Activated gamma-delta T cell treated with anti-CD3 and anti-CD28 coated beads, Interleukin-2, amount 50 U/mL, for 16 hours (primary cell): ENCODE data around the gene BRI3.

ENCODE experiments used
- DNase-seq: peaks from one replicate; pipeline ENCODE4 v3.0.0-alpha.2; 2020; ENCODE audit warnings: low read depth

BRI3 gene

DNA sequence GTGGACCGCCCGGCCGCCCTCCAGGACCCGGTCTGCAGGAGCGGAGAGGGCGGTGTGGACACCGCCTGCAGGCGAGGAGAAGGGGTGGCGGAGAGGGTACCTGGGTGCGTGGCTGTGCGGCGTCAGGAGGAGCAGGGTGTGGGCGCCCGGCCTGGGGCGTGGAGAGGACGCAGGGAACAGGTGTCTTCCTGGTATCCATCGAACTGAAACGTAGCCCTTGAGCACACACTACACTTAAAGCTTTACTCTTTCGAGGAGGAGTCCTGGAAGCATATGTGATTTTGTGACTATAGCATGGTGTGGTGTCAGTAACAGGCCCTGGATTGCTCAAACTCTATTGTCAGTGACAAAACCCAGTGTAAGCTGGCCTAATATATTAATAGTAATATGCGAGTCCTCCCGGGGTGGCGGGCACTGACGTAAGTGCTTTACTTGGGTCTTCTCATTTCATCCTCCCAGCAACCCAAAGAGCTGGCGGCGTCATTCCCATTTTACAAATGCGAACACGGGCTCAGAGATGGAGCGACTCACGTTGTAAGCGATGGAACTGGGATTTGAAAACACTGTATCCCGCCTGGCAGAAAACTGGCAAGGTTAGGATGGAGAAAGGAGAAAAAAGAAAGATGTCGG is 28.9 kb upstream of the BRI3 start:
- no peak for DNase-seq

DNA sequence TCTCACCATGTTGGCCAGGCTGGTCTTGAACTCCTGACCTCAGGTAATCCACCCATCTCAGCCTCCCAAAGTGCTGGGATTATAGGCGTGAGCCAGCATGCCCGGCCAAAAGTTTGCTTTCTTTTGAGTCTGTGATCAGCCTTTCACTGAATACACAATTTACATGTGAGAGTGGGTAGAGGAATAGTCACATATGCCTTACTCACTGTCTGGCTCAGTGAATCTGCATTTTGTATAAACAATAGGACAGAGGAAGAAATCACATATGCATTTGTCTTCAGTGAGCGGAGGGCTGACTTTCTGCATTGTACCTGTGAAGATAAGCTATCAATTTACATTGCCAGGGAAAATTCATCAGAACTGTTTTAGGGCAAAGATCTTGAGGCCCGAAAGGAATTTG is 27.0 kb upstream of the BRI3 start:
- DNase-seq: no peak

DNA sequence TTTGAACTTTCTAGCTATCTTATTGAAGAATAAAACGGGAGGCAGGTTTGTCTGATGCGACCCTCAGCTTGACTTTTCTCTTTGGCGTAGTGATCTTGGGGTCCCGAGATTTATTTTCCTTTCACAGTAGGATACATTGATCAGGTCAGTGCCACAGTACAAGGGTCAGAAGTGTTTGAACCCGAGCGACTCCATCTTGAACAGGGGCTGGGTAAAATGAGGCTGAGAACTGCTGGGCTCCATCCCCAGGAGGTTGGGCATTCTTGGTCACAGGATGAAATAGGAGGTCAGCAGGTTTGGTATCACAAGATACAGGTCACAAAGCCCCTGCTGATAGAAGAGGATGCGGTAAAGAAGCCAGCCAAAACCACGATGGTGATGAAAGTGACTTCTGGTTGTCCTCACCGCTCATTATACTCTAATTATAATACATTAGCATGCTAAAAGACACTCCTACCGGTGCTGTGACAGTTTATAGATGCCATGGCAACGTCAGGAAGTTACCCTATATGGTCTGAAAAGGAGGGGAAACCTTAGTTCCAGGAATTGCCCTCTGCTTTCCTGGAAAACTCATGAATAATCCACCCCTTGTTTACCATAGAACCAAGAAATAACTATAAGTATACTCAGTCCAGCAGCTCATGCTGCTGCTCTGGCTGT is 26.4 kb upstream of the BRI3 start:
- DNase-seq: no peak

DNA sequence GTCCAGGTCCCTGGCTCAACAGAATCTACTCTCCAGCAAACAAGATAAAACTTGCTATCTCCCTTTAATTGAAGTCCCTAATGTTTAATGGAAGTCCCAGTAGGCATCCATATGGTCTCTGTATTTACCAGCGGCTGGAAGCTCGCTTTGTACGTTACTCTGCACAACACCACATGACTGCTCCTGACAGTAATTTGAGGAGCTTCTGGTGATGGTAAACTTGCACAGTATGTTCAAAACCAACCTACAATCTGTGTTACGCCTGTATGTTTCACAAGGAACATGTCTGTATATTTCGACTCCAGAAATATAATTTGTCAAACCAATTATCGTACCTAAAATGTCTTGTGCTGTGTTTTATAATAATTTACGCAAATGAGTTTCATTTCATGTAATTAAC is 25.1 kb upstream of the BRI3 start:
- DNase-seq: no peak

DNA sequence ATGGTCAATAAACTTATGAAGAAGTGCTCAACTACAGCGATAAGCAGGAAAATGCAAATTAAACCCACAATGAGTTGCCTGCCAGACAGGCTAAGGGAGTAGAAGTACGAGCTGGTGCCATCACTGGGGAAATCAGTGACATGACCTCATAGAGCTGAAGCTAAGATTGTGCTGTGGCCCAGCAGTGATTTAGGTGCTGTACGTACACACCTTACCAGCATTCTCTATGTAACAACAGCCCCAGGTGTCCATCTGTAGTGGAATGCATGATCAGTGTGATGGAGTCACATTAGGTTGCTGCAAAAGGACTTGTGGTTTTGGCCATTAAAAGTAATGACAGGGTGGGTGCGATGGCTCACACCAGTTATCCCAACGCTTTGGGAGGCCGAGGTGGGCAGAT is 23.8 kb upstream of the BRI3 start:
- no peak for DNase-seq

DNA sequence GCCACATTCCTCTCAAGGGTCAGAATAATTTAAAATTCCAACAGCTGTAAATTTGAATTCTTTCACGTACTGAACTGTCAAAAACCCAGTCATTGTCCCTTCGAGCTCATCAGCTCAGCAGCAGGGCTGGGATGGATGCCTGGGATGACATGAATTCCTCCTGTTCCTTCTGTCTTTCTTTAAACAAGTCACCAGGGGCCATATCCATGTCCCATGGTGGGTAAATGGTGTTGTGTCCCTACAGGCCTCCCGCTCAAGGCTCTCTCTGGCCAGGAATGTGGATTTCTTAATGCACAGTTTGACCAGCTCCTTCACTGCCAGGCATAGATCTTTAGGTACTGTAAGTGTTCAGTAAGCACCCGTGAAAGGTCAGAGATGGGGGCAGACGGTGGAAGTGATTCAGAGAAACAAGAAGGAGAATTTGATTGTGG is 15.6 kb upstream of the BRI3 start:
- no peak for DNase-seq

DNA sequence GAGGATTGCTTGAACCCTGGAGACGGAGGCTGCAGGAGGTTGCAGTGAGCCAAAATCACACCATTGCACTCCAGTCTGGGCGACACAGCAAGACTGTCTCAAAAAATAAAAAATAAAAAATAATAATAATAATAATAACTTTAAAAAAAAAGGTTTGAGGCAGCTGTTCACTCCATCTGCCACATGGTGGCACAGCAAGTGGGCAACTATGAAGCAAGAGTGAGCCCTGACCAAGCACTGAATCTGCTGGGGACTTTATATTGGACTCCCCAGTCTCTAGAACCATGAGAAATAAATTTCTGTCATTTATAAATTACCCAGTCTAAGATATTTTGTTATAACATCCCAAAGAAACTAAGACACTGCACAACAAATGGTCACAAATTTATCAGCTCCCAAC is 14.6 kb upstream of the BRI3 start:
- DNase-seq: no peak

DNA sequence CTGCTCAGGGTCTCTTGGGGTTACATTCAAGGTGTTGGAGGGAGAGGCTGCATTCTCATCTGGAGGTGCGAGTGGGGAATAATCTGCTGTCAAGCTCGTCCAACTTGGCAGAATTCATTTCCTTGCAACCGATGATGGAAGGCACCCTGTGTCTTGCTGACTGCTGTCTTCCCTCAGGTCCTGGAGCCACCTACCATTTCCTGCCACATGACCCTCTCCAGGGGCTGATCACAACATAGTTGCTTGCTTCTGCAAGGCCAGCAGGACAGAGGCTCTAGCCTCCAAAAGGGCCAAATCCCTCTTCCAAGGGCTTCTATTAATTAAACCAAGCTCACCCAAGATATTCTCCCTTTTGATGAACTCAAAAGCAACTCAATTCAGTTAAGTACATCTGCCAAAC is 14.2 kb upstream of the BRI3 start:
- no peak for DNase-seq

DNA sequence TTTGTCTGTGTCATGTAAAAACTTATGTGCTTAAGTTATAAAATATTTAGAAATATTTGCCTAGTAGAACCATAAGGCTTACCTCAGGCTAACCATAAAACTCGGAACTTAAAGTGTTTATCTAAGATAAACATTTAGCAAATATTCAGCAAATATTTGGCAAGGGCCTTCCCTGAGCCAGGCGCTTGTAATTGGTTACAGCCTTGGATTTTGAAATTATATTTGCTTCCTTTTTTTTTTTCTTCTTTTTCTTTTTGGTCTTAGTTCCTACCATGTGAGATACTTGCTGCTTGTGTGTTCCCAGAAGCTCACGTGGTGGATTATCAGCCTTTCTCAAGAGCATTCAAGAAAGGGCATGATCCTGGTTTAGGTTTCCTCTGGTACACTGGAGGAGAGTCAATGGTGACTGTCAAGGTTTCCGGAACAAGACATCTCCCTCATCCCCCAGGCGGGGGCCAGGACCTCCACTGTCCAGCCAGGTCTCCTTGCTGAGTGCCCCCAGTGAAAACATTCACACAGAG is 5.2 kb upstream of the BRI3 start:
- DNase-seq: no peak

DNA sequence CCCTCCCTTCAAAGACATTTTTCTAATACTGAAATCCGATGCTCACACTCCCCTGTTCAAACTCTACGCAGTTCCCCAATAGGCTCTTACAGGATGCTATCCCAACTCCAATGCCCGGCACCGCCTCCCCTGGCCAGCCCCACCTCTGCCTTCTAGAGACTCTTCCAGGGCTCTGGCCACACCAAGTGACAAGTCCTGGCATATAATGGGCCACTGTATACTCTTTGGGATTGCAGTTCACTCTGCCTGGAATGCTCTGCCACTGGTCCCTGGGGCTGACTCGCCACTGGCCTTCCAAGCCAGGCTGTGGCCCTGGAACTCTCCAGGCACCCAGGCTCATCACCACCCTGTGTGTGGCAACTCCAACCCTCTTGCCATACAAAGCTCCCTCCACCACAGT is 3.1 kb upstream of the BRI3 start:
- DNase-seq: no peak

DNA sequence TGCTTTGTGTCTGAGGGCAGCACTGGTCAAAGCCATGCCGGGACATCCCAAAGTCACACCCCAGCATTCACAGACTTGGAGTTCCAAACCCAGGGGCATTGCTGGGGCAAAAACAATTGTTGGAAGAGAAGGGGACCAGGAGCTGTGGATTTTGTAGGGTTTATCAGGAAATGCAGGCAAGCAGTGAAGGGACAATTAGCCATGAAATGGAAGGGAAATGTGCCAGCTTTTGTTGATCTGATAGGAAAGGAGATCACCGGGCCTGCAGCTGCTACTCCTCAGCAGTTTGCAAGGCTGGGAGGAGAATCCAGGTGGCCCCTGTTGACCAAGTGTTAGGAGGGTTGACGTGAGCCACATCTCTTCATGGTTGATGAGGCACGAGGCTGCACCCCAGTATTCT is 2.5 kb upstream of the BRI3 start:
- DNase-seq: no peak

DNA sequence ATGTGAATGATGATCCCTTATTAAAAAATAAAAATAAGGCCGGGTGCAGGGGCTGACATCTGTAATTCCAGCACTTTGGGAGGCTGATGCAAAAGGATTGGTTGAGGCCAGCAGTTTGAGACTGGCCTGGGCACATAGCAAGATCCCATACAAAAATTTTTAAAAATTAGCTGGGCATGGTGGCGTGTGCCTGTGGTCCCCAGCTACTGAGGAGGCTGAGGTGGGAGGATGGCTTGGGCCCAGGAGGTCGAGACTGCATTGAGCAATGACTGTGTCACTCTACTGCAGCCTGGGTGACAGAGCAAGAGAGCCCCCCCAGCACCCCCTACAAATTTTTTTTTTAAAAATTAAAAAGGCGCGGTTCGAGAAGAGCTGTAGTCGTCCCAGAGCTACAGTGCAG is 1.2 kb upstream of the BRI3 start:
- no peak for DNase-seq

DNA sequence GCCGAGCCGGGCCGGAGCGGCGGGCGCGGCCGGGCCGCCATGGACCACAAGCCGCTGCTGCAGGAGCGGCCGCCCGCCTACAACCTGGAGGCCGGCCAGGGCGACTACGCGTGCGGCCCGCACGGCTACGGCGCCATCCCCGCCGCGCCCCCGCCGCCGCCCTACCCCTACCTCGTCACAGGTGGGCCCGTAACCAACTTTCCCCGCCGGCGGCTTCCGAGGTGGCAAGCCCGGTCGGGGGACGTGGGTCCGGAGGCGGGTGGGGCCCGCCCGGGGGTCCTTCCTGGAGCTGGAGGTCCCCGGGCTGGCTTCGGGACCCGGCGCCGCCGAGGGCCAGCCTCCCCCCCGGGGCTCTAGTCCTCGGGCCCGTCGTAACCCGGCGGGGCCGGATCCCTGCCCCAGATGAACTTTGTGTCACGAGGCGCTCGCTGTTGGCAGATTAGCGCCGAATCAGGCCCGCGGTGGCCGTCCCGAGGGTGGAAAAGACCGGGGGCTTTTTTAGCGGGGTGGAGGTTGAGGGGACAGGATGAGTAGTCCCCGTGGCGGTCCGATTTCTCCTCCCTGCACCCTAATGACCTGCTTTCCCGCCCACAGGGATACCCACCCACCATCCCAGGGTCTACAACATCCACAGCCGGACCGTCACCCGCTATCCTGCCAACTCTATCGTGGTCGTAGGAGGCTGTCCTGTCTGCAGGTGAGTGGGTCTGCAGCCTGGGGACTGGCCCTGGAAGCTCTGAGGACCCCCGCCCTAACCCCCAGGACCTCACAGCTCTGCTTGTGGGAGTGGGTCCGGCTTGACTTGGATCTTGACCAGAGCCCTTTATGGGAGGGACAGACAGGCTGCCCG is 496 bp downstream of the BRI3 start:
- DNase-seq: peak; percentile 27

DNA sequence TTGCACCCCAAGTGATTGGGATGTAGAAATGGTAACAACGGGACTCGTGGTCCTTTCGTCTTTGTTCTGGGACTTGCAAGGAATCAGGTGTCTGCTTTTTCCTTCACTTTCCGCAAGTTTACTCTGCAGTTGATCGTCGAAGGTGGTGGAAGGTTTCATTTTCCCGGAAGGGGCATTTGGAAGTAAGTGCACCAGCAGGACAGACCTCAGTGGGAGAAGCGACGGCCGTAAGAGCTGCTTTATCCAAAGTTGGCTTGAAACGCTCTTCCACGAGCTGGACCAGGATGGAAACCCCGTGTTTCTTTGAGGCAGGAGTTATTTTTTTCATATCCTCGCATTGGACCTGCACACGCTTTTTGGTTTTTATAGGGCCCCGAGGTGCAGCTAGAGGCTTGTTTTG is 1.2 kb downstream of the BRI3 start:
- DNase-seq: no peak

DNA sequence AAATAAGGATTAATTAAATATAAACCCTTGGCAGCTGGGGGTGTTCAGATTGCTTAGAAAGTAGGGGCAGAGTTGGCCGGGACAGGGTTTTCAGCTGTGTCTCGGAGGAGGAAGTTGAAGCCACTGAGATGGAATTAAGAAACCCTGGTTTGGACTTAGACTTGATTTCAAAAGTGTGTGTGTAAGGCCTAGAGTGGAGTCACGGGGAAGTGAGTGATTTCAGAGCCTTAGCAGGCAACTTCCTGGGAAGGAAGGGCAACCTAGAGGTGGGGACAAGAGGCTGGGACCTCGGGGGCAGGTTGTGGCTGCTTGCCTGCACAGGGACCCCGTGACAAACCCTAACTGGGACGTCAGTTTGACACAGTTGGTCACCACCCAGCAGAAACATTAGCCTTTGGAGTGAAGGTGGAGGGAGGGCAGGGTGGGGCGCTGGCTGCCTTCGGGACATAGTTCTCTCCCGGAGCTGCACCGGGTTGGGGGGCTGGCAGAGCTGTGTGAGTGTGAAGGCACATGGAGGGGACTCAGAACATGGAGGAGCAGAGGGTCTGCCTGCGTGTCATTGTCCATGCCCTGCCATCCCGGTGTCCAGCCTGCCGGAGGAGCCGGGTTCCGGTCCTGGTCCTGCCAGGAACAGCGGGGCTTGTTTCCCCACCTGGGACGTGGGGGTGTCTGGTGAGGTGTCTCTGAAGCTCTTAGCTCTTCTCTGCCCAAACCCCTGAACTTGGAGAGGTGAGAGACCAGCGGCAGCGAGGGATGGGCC is 1.8 kb downstream of the BRI3 start:
- DNase-seq: no peak

DNA sequence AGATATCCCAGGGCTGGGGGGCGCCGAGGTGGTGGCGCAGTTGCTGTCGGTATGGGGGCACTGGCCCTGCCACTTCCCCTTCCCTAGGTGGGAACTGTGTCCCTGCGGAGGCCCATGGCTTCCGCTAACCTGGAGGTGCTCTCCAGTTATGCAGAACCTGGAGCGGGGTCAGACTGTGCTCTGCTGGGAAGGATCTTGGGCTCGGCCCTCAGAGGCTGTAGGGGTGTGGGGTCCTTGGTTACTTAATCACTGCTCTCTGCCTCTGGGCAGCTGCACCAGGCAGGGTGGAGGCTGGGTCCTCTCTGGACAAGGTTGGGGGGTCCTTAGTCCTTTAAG is 2.4 kb downstream of the BRI3 start:
- no peak for DNase-seq

DNA sequence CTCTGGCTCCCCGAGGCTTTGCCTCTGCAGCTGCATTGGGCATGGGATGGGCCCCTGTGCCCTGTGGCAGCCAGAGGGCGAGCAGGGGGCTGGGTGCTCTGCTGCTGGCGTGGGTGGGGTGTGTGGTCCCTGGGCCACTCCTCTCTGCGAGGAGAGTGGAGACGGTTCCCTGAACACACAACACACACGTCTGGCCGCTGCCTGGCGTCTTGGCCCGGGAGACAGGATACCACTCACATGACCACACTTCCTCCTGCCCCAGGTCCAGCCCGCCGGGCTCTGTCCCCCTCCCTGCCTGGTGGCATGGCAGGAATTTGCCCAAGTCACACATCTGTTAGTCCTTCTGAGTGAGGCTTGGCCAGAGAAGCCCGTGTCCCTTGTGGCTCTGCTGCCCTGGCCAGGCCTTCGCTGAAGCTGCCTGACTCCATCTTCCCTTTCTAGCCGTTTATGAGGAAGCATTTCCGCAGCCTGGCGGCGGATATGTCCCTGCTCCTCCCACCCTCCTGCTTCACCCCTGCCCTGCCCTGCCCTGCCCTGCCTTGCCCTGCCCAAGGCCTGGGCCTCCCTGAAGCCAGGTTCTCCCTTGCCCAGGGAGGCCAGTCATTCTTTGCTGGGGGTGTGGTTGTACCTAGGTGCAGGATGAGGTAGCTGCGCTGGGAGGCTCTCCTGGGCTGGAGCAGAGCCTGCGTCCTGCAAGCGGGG is 3.0 kb downstream of the BRI3 start:
- DNase-seq: no peak

DNA sequence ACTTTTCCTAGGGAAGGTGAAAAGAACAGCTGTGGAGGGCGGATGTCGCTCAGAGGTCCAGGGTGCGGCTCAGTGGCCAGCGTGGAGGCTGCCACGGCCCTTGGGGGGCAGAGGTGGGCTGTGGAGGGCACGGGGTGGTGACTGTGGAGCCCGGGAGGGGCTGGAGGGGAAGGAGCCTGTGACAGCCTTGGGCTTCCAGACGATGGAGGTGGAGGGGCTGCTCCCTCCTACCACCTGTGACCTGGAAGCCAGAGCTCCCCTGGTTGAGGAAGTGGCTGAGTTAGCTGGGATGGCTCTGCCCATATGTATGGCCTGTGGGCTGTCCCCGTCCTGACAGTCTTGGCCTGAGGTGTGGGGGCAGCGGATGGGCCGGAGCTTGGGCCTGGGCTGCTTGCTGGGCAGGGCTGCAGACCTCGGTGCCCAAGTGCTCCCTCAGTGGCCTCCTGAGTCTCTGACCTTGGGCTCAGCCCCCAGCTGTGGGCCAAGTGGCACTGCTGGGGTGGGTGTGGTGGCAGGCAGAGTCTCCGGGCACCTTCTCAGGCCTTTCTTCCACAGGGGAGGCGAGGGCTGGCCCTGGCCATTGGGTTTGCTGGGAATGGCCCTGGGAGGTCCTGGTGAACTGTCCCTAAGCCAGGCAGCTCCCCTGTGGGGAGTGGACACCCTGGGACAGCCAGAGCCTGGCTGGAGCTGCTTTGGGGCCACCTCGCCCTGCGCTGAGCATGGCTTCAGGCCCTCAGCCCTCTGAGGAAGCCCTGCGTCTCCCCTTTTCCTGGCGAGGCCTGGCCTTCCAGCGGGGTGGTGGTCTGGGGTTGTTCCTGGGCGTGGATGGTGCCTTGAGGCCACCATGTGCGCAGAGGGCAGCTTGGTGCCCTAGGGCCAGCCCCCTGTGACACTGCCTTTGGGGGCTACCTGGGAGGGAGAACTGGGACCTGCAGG is 3.9 kb downstream of the BRI3 start:
- no peak for DNase-seq

DNA sequence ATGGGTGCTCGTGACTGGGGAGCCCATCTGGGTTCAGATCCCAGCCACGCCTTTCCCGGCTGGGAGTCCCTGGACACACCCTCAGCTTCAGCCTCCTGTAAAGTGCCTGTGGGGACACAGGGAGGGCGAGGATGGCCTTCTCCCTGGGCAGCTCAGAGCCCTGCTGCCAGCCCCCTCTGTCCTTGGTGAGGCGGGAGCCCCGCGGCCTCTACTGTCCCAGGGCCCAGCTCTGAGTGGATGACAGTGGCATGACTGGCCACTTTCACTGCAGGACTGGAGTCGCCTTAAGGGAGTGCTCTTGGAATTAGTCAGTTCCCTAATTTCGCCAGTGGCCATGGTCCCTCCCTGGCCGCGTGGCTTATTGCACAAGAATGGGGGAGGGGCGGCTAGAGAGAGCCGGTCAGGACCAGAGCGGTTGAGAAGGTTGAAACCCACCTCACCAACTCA is 4.6 kb downstream of the BRI3 start:
- DNase-seq: no peak

DNA sequence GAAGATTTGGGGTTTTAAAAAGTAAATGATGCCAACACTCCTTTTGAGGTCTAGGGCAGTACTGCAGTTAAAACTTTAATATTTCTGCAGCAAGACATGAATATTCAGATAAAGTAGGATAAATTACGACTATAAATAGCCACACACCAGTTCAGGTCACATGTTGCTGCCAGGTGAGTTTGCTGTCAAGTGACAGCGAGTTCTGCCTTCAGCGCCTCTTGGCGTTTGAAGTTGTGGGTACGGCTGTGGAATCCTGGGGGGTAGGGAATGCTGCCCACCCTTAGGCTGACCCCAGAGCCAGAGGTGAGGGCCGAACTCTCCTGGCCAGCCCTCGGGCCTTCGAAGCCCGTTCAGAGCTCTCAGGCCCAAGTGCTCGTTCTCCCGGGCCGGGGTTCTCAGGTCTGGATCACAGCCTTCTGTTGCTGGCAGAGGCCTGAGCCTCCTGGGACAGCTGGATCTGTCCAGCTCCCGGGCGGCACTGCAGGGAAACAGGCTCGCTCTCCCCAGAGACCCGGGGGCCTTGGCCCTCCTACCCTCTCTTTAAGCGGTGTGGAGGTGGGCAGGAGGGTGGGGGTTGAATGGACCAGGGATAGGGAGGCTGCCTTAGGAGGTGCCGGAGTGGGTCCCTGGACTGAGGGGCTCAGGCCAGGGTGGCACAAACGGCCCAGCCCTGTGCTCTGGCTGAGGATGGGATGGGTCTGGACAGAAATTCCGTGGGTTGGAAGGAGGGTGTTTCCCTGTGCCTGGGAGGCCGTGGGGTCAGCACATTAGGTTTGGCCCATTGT is 5.4 kb downstream of the BRI3 start:
- DNase-seq: no peak
